GM12875 (cell line): ENCODE measurements around the gene KTN1.

Experiments used
- H3K4me3 ChIP-seq: one replicate; pipeline ENCODE4 v1.5.1; 2011; ENCODE audit warnings: low read depth, low read length, control low read depth
- CTCF ChIP-seq: IDR thresholded peaks from 2 replicates; pipeline ENCODE4 v1.5.1; 2011; ENCODE audit warnings: low read depth, mild to moderate bottlenecking, control low read depth, inconsistent platforms, low read length, moderate library complexity, borderline replicate concordance; ENCODE audit not compliant: insufficient read depth

Gene KTN1

GRCh38 chr14:55553791-55554190, 26.2 kb upstream of the KTN1 start:
- no peak overlapping the region for H3K4me3 ChIP-seq
- TF ChIP-seq CTCF, result no peak

GRCh38 chr14:55556929-55557623, 22.9 kb upstream of the KTN1 start:
- no peak for TF ChIP-seq CTCF
- no peak overlapping the region for H3K4me3 ChIP-seq

- H3K4me3 ChIP-seq, result no peak overlapping the region
- TF ChIP-seq CTCF, result no peak
Observed at GRCh38 chr14:55562135-55562534, 17.9 kb upstream of the KTN1 start.

GRCh38 chr14:55568618-55569017, 11.4 kb upstream of the KTN1 start:
- TF ChIP-seq CTCF, result no peak
- H3K4me3 ChIP-seq, result no peak overlapping the region

- no peak overlapping the region for H3K4me3 ChIP-seq
- no peak for TF ChIP-seq CTCF
Observed at GRCh38 chr14:55571125-55571889, 8.7 kb upstream of the KTN1 start.

GRCh38 chr14:55572578-55572977, 7.4 kb upstream of the KTN1 start:
- no peak overlapping the region for H3K4me3 ChIP-seq
- TF ChIP-seq CTCF, result no peak

GRCh38 chr14:55574988-55575387, 5.0 kb upstream of the KTN1 start:
- no peak overlapping the region for H3K4me3 ChIP-seq

More at GRCh38 chr14:55574988-55575387, 5.0 kb upstream of the KTN1 start:
- no peak for TF ChIP-seq CTCF
